ENCODE measurements around the gene DPF3. TPM values are rescaled to one million over a fixed set of nuclear protein-coding genes. Genes with fewer than 3 reads are reported as not detected.

The DPF3 gene
- total RNA-seq, 1 experiment from 2014 or later: not detected

GRCh38 chr14:72855913-72856312 lies 38.0 kb downstream of the DPF3 start:
- no peaks in the 10 kb centered on the region for H3F3A ChIP-seq (ENCODE audit: insufficient read depth, low read depth)
- no peak for DNase-seq
- H3K27me3 ChIP-seq (ENCODE audit: insufficient read depth, low read depth): peaks cover 89% of the 10 kb centered on the region
- no peaks in the 10 kb centered on the region for H3K9me2 ChIP-seq (ENCODE audit: insufficient read depth)
- no peaks in the 10 kb centered on the region for H3K4me1 ChIP-seq (replicated peaks; ENCODE audit: insufficient read depth)
- no peak overlapping the region for H2AFZ ChIP-seq
- no peaks in the 10 kb centered on the region for H4K20me1 ChIP-seq (ENCODE audit: insufficient read depth)
- H3K4me2 ChIP-seq: no peak overlapping the region
- no peak overlapping the region for H3K27ac ChIP-seq
- no peaks in the 10 kb centered on the region for H3K36me3 ChIP-seq (ENCODE audit: low read depth)
- H3K9me3 ChIP-seq (ENCODE audit: insufficient read depth, low read depth): no peaks in the 10 kb centered on the region
- H3K4me3 ChIP-seq: no peak overlapping the region
- CTCF ChIA-PET: no interaction called here
- intact Hi-C loops (cut with micrococcal nuclease; ENCODE audit: unreplicated experiment): no loop called here
- no peak for TF ChIP-seq EZH2 (IDR thresholded peaks at IDR 0.05; ENCODE audit: low read depth)
- no peak for TF ChIP-seq CTCF (conservative IDR thresholded peaks at IDR 0.05)
- POLR2A ChIA-PET (ENCODE audit: unreplicated experiment): no interaction called here
- H3K79me2 ChIP-seq (ENCODE audit: low read depth): no peaks in the 10 kb centered on the region
- BruUV-seq (replicated peaks): no TSS peak

GRCh38 chr14:72852194-72852593 lies 41.7 kb downstream of the DPF3 start:
- no TSS peak for BruUV-seq (replicated peaks)
- Histone ChIP-seq H3K9me3 (ENCODE audit: insufficient read depth, low read depth) (no peaks in the 10 kb centered on the region), H3K4me3 (no peak overlapping the region), H3K36me3 (ENCODE audit: low read depth) (no peaks in the 10 kb centered on the region), H3F3A (ENCODE audit: insufficient read depth, low read depth) (no peaks in the 10 kb centered on the region), H3K27ac (no peak overlapping the region), H3K79me2 (ENCODE audit: low read depth) (no peaks in the 10 kb centered on the region), H3K27me3 (ENCODE audit: insufficient read depth, low read depth) (peaks cover 97% of the 10 kb centered on the region), H2AFZ (no peak overlapping the region), H3K4me2 (no peak overlapping the region), H3K4me1 (replicated peaks; ENCODE audit: insufficient read depth) (no peaks in the 10 kb centered on the region), H3K9me2 (ENCODE audit: insufficient read depth) (no peaks in the 10 kb centered on the region), H4K20me1 (ENCODE audit: insufficient read depth) (no peaks in the 10 kb centered on the region)
- POLR2A ChIA-PET (ENCODE audit: unreplicated experiment): no interaction called here
- CTCF ChIA-PET: no interaction called here
- DNase-seq: no peak
- intact Hi-C loops (cut with micrococcal nuclease; ENCODE audit: unreplicated experiment): no loop called here
- TF ChIP-seq EZH2 (IDR thresholded peaks at IDR 0.05; ENCODE audit: low read depth) (no peak), CTCF (conservative IDR thresholded peaks at IDR 0.05) (no peak)

GRCh38 chr14:72851635-72852034 lies 42.3 kb downstream of the DPF3 start:
- H3F3A ChIP-seq (ENCODE audit: insufficient read depth, low read depth): no peaks in the 10 kb centered on the region
- intact Hi-C loops (cut with micrococcal nuclease; ENCODE audit: unreplicated experiment): no loop called here
- no peaks in the 10 kb centered on the region for H3K4me1 ChIP-seq (replicated peaks; ENCODE audit: insufficient read depth)
- no peaks in the 10 kb centered on the region for H3K79me2 ChIP-seq (ENCODE audit: low read depth)
- no peaks in the 10 kb centered on the region for H3K36me3 ChIP-seq (ENCODE audit: low read depth)
- ChIA-PET CTCF (no interaction called here), POLR2A (ENCODE audit: unreplicated experiment) (no interaction called here)
- TF ChIP-seq EZH2 (IDR thresholded peaks at IDR 0.05; ENCODE audit: low read depth): no peak
- no peak for TF ChIP-seq CTCF (conservative IDR thresholded peaks at IDR 0.05)
- BruUV-seq (replicated peaks): no TSS peak
- H3K9me3 ChIP-seq (ENCODE audit: insufficient read depth, low read depth): no peaks in the 10 kb centered on the region
- no peak overlapping the region for H2AFZ ChIP-seq
- no peak overlapping the region for H3K4me2 ChIP-seq
- H4K20me1 ChIP-seq (ENCODE audit: insufficient read depth): no peaks in the 10 kb centered on the region
- peaks cover 97% of the 10 kb centered on the region for H3K27me3 ChIP-seq (ENCODE audit: insufficient read depth, low read depth)
- no peak for DNase-seq
- H3K27ac ChIP-seq: no peak overlapping the region
- no peaks in the 10 kb centered on the region for H3K9me2 ChIP-seq (ENCODE audit: insufficient read depth)
- no peak overlapping the region for H3K4me3 ChIP-seq
